Spleen (tissue), 11 donors: ENCODE data around the gene TAP1. TPM values are rescaled to one million over a fixed set of nuclear protein-coding genes. Genes with fewer than 3 reads are reported as not detected.
A peak's percentile ranks its signal among the peaks of the same experiment; 100 is the strongest.

ENCODE experiments used
- DNase-seq: peaks from one replicate; pipeline ENCODE4 v3.0.0-alpha.2; 2020
- H3K27ac ChIP-seq, 8 donors: fragments of 200-600 bp; sonication (generic) in 7 of 8; 1 replicate in 4 of 8; 2 replicates in 4 of 8; pipeline versions ENCODE4 v1.5.0 to v1.8.0; 2016 to 2021; ENCODE audit warnings: inconsistent platforms in 4 of 8, mild to moderate bottlenecking in 4 of 8, moderate library complexity in 1 of 8
- H3K27me3 ChIP-seq, 7 donors: fragments of 200-600 bp; sonication (generic) in 6 of 7; replicated peaks in 1 of 7; 1 replicate in 4 of 7; 2 replicates in 3 of 7; pipeline versions ENCODE4 v1.5.0 to v1.8.0; 2016 to 2021; ENCODE audit warnings: inconsistent platforms in 3 of 7, mild to moderate bottlenecking in 1 of 7
- H3K36me3 ChIP-seq, 6 donors: fragments of 200-600 bp; sonication (generic) in 5 of 6; 1 replicate in 4 of 6; 2 replicates in 2 of 6; pipeline versions ENCODE4 v1.5.0 to v1.8.0; 2016 to 2021; ENCODE audit warnings: inconsistent platforms in 2 of 6
- H3K4me1 ChIP-seq, 6 donors: fragments of 200-600 bp; sonication (generic) in 5 of 6; 1 replicate in 3 of 6; 2 replicates in 3 of 6; pipeline versions ENCODE4 v1.5.0 to v1.8.0; 2016 to 2021; ENCODE audit warnings: inconsistent platforms in 3 of 6
- H3K4me3 ChIP-seq, 8 donors: fragments of 200-600 bp; sonication (generic) in 7 of 8; 1 replicate in 4 of 8; 2 replicates in 4 of 8; pipeline versions ENCODE4 v1.5.0 to v1.8.0; 2016 to 2021; ENCODE audit warnings: inconsistent platforms in 4 of 8, mild to moderate bottlenecking in 4 of 8, moderate library complexity in 2 of 8
- H3K9me3 ChIP-seq, 8 donors: fragments of 200-600 bp; sonication (generic) in 7 of 8; 1 replicate in 4 of 8; 2 replicates in 4 of 8; pipeline versions ENCODE4 v1.5.0 to v1.8.0; 2016 to 2021; ENCODE audit warnings: inconsistent platforms in 4 of 8
- CTCF ChIP-seq, 11 experiments: fragments of 200-600 bp in 7 of 11; fragments of 450-650 bp in 4 of 11; sonication (generic) in 4 of 11; IDR thresholded peaks in 8 of 11; conservative IDR thresholded peaks in 3 of 11; 1 replicate in 7 of 11; 2 replicates in 4 of 11; pipeline versions ENCODE4 v1.4.0 to v1.8.0; 2016 to 2021; ENCODE audit warnings: antibody characterized with exemption in 11 of 11, inconsistent platforms in 4 of 11, mild to moderate bottlenecking in 1 of 11
- POLR2A ChIP-seq, 3 donors: fragments of 450-650 bp; IDR thresholded peaks; one replicate each; pipeline ENCODE4 v1.5.1; 2017; ENCODE audit warnings: antibody characterized with exemption in 3 of 3, mild to moderate bottlenecking in 1 of 3
- POLR2AphosphoS5 ChIP-seq, 3 donors: sonication (generic); formaldehyde crosslinking; IDR thresholded peaks; one replicate each; pipeline ENCODE4 v1.5.1; 2017; ENCODE audit warnings: antibody characterized with exemption in 3 of 3
- WGBS, 5 donors: extraction: QIAGEN DNeasy Blood & Tissue Kit in 3 of 5; methylation state at CpG; one replicate each; pipeline versions ENCODE4 v1.1.5 to v1.1.7; 2013 to 2018; 5-methylcytosine and 5-hydroxymethylcytosine counted together
- intact Hi-C: fragments of 100-400 bp; cut with DNase I; formaldehyde crosslinking; loops from one replicate; pipeline ENCODE4 v1.15.0; 2023; ENCODE audit warnings: low total_unique reads
- polyA plus RNA-seq, 3 donors: library from polyadenylated mRNA; stranded (reverse); fragments of 200-250 nt; gene quantifications; one replicate each; pipeline ENCODE4 v1.2.1, GENCODE V29; 2013
- total RNA-seq, 7 donors: library from RNA; depleted of rRNA in 3 of 7; stranded (reverse); fragments of >200 nt in 3 of 7; fragmentation: NEBNext Ultra II Directional in 4 of 7; extraction: Animal tissue kit (Norgen Biotek cat#: 25700) in 4 of 7; gene quantifications; one replicate each; pipeline versions ENCODE4 v1.1.0 to v1.2.1, GENCODE V29; 2016 to 2021
- donor health status: healthy with polysubstance abuse.
- donor health status: DM: no; HTN: no; CAD: no; lungs with moderate emphysema.
- donor health status: DM: no; HTN: no; CAD: no.
- donor health status: Bipolar disorder and iron deficiency.
- donor health status: healthy.
- donor health status: DM: no; HTN: no; CAD: no.
- donor health status: DM: yes; HTN: yes; CAD: no.

Gene TAP1
- total and polyA plus RNA-seq, 10 donors = 98.5 to 172 (median 147) TPM

- H3K27ac ChIP-seq = peak overlapping the region; percentile 37 to 76 (median 68)
- no peaks in the 10 kb centered on the region for H3K27me3 ChIP-seq
- intact Hi-C loops = loop anchor here (5.0 kb wide), 1 partner anchor 35 kb away; no protein-coding TSS in a partner anchor
- peak overlapping the region in 1 of 8 donors; percentile 30 for H3K4me3 ChIP-seq
- peaks cover 11 to 37% (median 32%) of the 10 kb centered on the region in 6 donors for H3K4me1 ChIP-seq
- H3K9me3 ChIP-seq = peaks cover 0 to 6% (median 2%) of the 10 kb centered on the region in 8 donors
- no peak for DNase-seq
- WGBS, 5 donors = 46 to 55% (median 51%) methylated on average over 8 of the region's 8 CpGs
- TF ChIP-seq POLR2A (IDR thresholded peaks at IDR 0.05) = no peak
- peaks cover 0 to 15% (median 0%) of the 10 kb centered on the region in 6 donors for H3K36me3 ChIP-seq
Observed at GRCh38 chr6:32867554-32868256, 14.2 kb upstream of the TAP1 start.

- H3K27ac ChIP-seq = peak overlapping the region; percentile 37 to 76 (median 68)
- 19 to 25% (median 20%) methylated on average over 3 of the region's 3 CpGs for WGBS, 5 donors
- peaks cover 0 to 22% (median 1%) of the 10 kb centered on the region in 6 donors for H3K36me3 ChIP-seq
- H3K9me3 ChIP-seq = no peaks in the 10 kb centered on the region
- intact Hi-C loops = loop anchor here (5.0 kb wide), 1 partner anchor 35 kb away; no protein-coding TSS in a partner anchor
- no peak for DNase-seq
- no peaks in the 10 kb centered on the region for H3K27me3 ChIP-seq
- peaks cover 11 to 44% (median 32%) of the 10 kb centered on the region in 6 donors for H3K4me1 ChIP-seq
- TF ChIP-seq CTCF (IDR thresholded peaks at IDR 0.05 in 8 of 11, conservative IDR thresholded peaks at IDR 0.05 in 3 of 11) (no peak), POLR2A (IDR thresholded peaks at IDR 0.05) (no peak), POLR2AphosphoS5 (IDR thresholded peaks at IDR 0.05) (no peak)
- H3K4me3 ChIP-seq = peak overlapping the region in 1 of 8 donors; percentile 30
Observed at GRCh38 chr6:32867022-32867477, 13.5 kb upstream of the TAP1 start.

GRCh38 chr6:32865724-32866443 is 12.4 kb upstream of the TAP1 start:
- peaks cover 2 to 31% (median 7%) of the 10 kb centered on the region in 6 donors for H3K36me3 ChIP-seq
- H3K9me3 ChIP-seq = no peaks in the 10 kb centered on the region
- intact Hi-C loops = loop anchor here (5.0 kb wide), 1 partner anchor 34 kb away; no protein-coding TSS in a partner anchor
- no peaks in the 10 kb centered on the region for H3K27me3 ChIP-seq
- 63 to 73% (median 66%) methylated on average over 10 of the region's 10 CpGs for WGBS, 5 donors
- no peak overlapping the region for H3K4me3 ChIP-seq
- H3K4me1 ChIP-seq = peaks cover 11 to 55% (median 35%) of the 10 kb centered on the region in 6 donors
- TF ChIP-seq CTCF (IDR thresholded peaks at IDR 0.05 in 8 of 11, conservative IDR thresholded peaks at IDR 0.05 in 3 of 11) (no peak), POLR2A (IDR thresholded peaks at IDR 0.05) (no peak), POLR2AphosphoS5 (IDR thresholded peaks at IDR 0.05) (peak in 1 of 3 donors; percentile 60)
- no peak for DNase-seq
- peak overlapping the region in 5 of 8 donors; percentile 32 to 73 (median 34) for H3K27ac ChIP-seq

- no peak for DNase-seq
- Histone ChIP-seq H3K27ac (no peak overlapping the region), H3K9me3 (no peaks in the 10 kb centered on the region), H3K36me3 (peaks cover 2 to 62% (median 37%) of the 10 kb centered on the region in 6 donors), H3K27me3 (no peaks in the 10 kb centered on the region), H3K4me1 (peaks cover 18 to 78% (median 47%) of the 10 kb centered on the region in 6 donors), H3K4me3 (no peak overlapping the region)
- 71 to 87% (median 83%) methylated on average over 3 of the region's 3 CpGs for WGBS, 5 donors
- no peak for TF ChIP-seq CTCF (IDR thresholded peaks at IDR 0.05 in 8 of 11, conservative IDR thresholded peaks at IDR 0.05 in 3 of 11)
- no peak for TF ChIP-seq POLR2A (IDR thresholded peaks at IDR 0.05)
- TF ChIP-seq POLR2AphosphoS5 (IDR thresholded peaks at IDR 0.05) = no peak
- intact Hi-C loops = no loop called here
Observed at GRCh38 chr6:32862725-32863124, 9.2 kb upstream of the TAP1 start.
